ENCODE data around the gene RBM28.

- TF ChIP-seq EP300 (IDR thresholded peaks at IDR 0.05; ENCODE audit: borderline replicate concordance) (no peak), TAF1 (IDR thresholded peaks at IDR 0.05; ENCODE audit: low read depth) (no peak), REST (IDR thresholded peaks at IDR 0.05; ENCODE audit: low read depth) (no peak), EGR1 (IDR thresholded peaks at IDR 0.05) (no peak), RAD21 (IDR thresholded peaks at IDR 0.05; ENCODE audit: low read depth) (no peak), MAX (IDR thresholded peaks at IDR 0.05) (no peak), TCF12 (IDR thresholded peaks at IDR 0.05; ENCODE audit: low read depth) (no peak), CEBPB (IDR thresholded peaks at IDR 0.05) (no peak), FOXM1 (IDR thresholded peaks at IDR 0.05; ENCODE audit: borderline replicate concordance, low read depth) (no peak), YY1 (IDR thresholded peaks at IDR 0.05; ENCODE audit: low read depth) (no peak), CREB1 (IDR thresholded peaks at IDR 0.05; ENCODE audit: low read depth) (no peak), ZBTB7A (IDR thresholded peaks at IDR 0.05; ENCODE audit: low read depth) (no peak), USF1 (IDR thresholded peaks at IDR 0.05) (no peak), NFIC (IDR thresholded peaks at IDR 0.05) (no peak)
Measured at GRCh38 chr7:128353189-128353588, 9.5 kb upstream of the RBM28 start.
